ENCODE measurements around the gene PWWP2A.
"Not testable (repeated sequence)": the region's sequence is repeated elsewhere in the genome, so short reads cannot be mapped to it uniquely, and the experiment has no call there.

PWWP2A gene, protein sequence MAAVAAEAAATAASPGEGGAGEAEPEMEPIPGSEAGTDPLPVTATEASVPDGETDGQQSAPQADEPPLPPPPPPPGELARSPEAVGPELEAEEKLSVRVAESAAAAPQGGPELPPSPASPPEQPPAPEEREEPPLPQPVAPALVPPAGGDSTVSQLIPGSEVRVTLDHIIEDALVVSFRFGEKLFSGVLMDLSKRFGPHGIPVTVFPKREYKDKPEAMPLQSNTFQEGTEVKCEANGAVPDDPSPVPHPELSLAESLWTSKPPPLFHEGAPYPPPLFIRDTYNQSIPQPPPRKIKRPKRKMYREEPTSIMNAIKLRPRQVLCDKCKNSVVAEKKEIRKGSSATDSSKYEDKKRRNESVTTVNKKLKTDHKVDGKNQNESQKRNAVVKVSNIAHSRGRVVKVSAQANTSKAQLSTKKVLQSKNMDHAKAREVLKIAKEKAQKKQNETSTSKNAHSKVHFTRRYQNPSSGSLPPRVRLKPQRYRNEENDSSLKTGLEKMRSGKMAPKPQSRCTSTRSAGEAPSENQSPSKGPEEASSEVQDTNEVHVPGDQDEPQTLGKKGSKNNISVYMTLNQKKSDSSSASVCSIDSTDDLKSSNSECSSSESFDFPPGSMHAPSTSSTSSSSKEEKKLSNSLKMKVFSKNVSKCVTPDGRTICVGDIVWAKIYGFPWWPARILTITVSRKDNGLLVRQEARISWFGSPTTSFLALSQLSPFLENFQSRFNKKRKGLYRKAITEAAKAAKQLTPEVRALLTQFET

GRCh38 chr5:160119142-160119904, at the start of gene PWWP2A:
TSS of gene PWWP2A (minus strand) at chr5:160119450. CDS start at chr5:160119388, 62 bp downstream.
- peak; percentile 98 to 99 for DNase-seq

GRCh38 chr5:160167624-160168165, 48.4 kb upstream of the PWWP2A start:
- no peak for DNase-seq

GRCh38 chr5:160166973-160167623, 47.8 kb upstream of the PWWP2A start:
- no peak for DNase-seq

GRCh38 chr5:160166069-160166972, 47.1 kb upstream of the PWWP2A start:
- no peak for DNase-seq

DNA sequence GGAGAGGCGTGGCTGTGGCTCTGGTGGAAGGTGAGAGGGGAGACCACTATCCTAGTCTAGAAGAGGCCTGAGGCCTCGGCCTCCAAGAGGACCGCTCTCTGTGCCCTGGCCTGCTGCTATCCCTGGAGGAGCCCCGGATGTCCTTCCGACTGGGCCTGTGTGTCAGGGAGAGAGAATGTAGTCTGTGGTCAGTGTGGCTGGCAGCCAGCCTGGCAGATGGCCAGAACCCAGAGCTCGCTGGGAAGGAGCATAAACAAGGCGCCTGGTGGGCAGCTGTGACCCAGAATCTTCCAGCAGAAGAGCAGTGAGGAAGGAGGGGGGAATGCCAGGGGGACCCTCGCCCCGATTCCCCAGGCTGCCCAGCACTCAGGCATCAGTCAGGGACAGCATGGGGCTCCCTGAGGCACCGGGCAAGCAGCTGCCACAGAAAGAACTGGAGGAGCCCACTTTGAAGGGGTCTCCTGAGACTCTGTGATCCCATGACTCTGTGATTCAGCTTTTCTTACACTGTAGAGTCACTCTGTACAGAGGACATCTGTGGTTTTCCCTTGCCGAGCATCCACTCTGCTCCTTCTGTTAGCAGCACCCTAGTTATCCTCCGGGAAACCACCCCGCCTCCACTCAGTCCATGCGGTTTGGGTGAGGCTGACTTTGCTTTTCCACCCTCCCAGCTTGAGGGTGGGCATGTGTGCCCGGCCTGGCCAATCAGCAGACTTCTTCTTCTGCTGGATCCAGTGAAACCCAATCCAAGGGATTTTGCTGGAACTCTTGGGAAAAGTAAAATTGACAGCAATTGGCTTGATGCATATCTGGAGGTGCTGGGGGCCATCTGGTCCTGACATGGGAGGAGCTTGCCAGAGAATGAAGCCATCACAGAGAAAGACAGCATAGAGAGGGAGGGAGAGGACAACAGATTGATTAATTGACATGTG, 46.2 kb upstream of the PWWP2A start:
- no peak for DNase-seq

- DNase-seq, result no peak
These were observed 43.7 kb upstream of the PWWP2A start for GRCh38 chr5:160162910-160163309.

GRCh38 chr5:160161626-160162025, 42.4 kb upstream of the PWWP2A start:
- no peak for DNase-seq

GRCh38 chr5:160160875-160161274, 41.6 kb upstream of the PWWP2A start:
- DNase-seq, result not testable (repeated sequence)

DNA sequence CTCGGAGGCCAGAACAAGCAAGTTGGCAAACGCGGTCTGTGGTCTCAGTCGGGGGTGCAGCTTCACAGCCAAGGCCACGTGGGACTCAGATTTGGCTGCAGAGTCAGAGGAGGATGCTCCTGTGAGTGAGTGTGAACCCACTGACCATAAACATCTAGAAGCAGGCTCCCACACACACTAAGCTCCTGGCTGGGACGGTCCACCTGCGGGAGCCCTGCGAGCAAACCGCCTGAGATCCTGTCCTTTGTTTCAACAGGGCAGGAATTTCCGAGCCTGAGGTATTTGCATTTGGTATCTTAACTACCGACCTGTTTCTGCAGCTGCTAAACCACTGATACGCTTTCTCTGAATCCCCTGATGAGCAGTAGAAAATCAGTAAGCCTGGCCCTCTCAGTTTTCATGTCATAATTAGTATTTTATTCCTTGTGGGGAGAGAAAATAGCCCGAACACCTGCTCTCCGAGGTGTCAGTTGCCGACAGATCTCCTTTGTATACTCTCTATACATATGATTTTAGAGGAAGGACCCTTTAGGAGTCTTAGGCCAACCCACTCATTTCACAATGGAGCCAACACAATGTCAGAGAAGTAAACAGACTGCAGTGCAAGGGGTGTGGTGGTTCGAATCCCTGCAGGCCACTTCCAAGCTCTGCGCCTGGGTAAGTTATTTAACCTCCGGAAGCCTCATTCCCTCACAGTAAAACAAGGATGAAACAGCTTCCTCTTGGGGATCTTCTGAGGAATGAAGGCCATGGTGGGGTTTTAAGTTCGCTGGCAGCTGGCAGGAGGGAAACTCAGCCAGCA, 40.9 kb upstream of the PWWP2A start:
- peak; percentile 75 to 85 for DNase-seq

- DNase-seq, result no peak
These were observed 38.8 kb upstream of the PWWP2A start for GRCh38 chr5:160158087-160158486.

GRCh38 chr5:160155017-160155750, 35.9 kb upstream of the PWWP2A start:
- no peak for DNase-seq

GRCh38 chr5:160152901-160153300, 33.7 kb upstream of the PWWP2A start:
- DNase-seq, result no peak

DNA sequence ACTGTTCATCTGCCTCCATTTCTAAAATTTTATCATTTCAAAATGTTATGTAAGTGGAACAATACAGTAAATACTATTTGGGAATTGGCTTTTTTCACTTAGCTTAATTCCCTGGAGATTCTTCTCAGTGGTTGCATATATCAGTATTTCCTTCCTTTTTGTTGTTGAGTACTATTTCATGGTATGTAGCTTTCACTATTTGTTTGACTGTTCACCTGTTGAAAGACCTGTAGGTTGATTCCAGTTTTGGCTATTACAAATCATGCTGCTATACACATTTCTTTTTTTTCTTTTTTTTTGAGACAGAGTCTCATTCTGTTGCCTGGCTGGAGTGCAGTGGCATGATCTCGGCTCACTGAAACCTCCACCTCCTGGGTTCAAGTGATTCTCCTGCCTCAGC, 33.0 kb upstream of the PWWP2A start:
- no peak for DNase-seq

GRCh38 chr5:160151017-160151416, 31.8 kb upstream of the PWWP2A start:
- no peak for DNase-seq

DNA sequence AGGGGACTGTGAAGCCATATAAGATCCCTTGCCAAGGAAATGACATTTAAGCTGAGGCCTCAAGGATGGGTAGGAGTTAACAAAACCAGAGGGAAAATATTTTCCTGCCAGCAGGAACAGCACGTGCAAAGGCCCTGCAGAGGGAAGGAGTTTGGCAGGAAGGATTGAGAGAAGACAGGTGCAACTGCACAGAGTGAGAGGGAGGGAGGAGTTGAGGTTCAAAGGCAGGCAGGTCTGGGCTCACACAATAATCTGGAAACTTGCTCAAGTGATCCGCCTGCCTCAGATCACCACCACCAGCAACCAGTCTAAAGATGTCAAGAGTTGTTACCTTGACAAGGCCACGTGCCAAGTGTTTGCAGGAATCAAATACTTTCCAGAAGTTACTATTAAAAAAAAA, 31.1 kb upstream of the PWWP2A start:
- DNase-seq, result no peak

- DNase-seq, result not testable (repeated sequence)
These were observed 25.2 kb upstream of the PWWP2A start for GRCh38 chr5:160144436-160144835.

DNA sequence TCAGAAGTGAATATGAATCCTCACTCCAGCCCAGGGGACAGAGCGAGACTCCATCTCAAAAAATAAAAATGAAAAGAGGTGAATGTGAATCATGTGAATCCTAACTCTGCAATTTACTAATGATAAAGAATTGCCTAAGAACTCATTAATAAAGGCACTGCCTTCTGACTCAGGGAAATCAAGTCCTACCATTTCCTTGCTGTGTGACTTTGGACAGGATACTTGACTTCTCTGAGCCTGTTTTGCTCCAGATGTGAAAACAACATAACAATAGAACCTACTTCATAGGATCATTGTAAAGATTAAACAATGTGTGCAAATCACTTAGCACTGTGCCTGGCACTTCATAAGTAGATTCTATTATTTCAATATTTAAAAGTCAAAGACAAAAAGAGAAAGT, 15.1 kb upstream of the PWWP2A start:
- DNase-seq, result no peak

GRCh38 chr5:160133918-160134304, 14.7 kb upstream of the PWWP2A start:
- DNase-seq, result no peak
